ENCODE data around the gene SNAP47.
A peak's percentile ranks its signal among the peaks of the same experiment; 100 is the strongest.

Gene SNAP47

GRCh38 chr1:227732586-227733308 lies 2.5 kb upstream of the SNAP47 start:
- no peak for DNase-seq

GRCh38 chr1:227733309-227733705 lies 1.9 kb upstream of the SNAP47 start:
- no peak for DNase-seq

GRCh38 chr1:227733751-227734545 lies 1.3 kb upstream of the SNAP47 start:
- no peak for DNase-seq

GRCh38 chr1:227734546-227734855 lies 734 bp upstream of the SNAP47 start:
- no peak for DNase-seq

- DNase-seq: no peak
Observed at GRCh38 chr1:227735539-227736285, 477 bp downstream of the SNAP47 start.

GRCh38 chr1:227736814-227737432 lies 1.7 kb downstream of the SNAP47 start:
- DNase-seq: no peak

GRCh38 chr1:227738820-227739219 lies 3.6 kb downstream of the SNAP47 start:
- DNase-seq: no peak

GRCh38 chr1:227739636-227740035 lies 4.4 kb downstream of the SNAP47 start:
- DNase-seq: no peak

GRCh38 chr1:227740401-227740960 lies 5.2 kb downstream of the SNAP47 start:
- no peak for DNase-seq

GRCh38 chr1:227741166-227741870 lies 6.1 kb downstream of the SNAP47 start:
- DNase-seq: no peak

- no peak for DNase-seq
Observed at GRCh38 chr1:227742738-227743715, 7.8 kb downstream of the SNAP47 start.

GRCh38 chr1:227744668-227745067 lies 9.4 kb downstream of the SNAP47 start:
- no peak for DNase-seq

- DNase-seq: no peak
Observed at GRCh38 chr1:227745568-227746265, 10.5 kb downstream of the SNAP47 start.

- no peak for DNase-seq
Observed at GRCh38 chr1:227746676-227747075, 11.4 kb downstream of the SNAP47 start.

GRCh38 chr1:227747382-227747781 lies 12.1 kb downstream of the SNAP47 start:
- no peak for DNase-seq

- no peak for DNase-seq
Observed at GRCh38 chr1:227747948-227748495, 12.8 kb downstream of the SNAP47 start.

GRCh38 chr1:227748496-227749182 lies 13.4 kb downstream of the SNAP47 start:
- peak; percentile 34 for DNase-seq

GRCh38 chr1:227749225-227749624 lies 14.0 kb downstream of the SNAP47 start:
- DNase-seq: no peak

- DNase-seq: no peak
Observed at GRCh38 chr1:227749916-227750710, 14.9 kb downstream of the SNAP47 start.

Data from CD4-positive, alpha-beta T cell treated with Interleukin-4 for 4 hours (primary cell).